ENCODE data around the gene ZNF444. TPM values are rescaled to one million over a fixed set of nuclear protein-coding genes. Genes with fewer than 3 reads are reported as not detected.

ZNF444 gene
- total and polyA plus RNA-seq, 9 of the 15 experiments (the other 6 are each of a cell fraction or from before 2014, with no cell fraction given) = 0.39 to 40.0 (median 6.9) TPM

DNA sequence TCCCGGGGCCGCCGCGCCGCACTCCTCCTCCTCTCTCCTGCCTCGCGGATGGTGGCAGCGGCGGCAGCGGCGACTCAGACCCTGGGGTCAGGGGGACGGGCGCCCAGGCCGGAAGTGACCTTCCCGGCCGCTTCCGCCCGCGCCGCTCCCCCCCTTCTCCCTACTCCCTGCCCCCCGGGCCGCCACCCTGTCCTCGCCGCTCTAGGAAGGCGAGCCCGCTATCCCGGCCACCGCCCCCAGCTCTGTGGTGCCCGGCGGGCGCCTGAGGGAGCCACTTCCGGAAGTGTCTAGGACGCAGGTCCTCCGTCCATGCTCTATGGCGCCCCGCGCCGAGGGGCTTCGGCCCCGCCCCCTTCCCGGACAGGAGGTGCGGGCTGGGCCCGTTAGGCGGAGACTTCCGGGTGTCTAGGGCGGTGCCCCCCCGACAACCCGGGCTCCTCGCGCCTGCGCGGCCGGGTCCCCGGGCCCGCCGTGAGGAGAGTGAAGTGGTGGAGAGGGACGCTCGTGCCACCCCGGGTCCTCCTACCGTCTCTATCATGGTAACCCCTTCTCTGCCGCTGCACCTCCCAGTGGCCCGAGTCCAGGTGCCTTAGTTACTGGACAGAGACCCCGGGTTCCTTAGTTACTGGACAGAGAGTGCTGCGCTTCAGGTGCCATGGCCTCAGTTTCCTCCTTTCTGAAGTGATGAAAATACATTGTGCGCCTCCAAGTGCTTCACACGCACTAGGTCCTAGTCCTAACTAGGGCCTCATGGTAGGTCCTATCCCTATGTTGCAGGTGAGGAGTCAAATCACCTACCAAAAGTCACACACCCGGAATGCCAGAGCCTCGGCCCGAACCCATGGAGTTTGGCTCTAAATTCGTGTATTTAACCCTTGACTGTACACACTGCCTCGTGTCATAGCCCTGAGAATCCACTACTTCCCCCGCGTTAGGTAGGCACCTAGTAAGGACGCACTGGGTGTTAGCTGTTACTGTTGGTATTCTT is 19.6 kb upstream of the ZNF444 start, which contains the start of gene ZNF787 (continued):
- TF ChIP-seq PHF21A (IDR thresholded peaks at IDR 0.05; ENCODE audit: borderline replicate concordance, low read depth) (0 out of 2 replicates have a peak, but pooled peaks have one; percentile 38), ZBED1 (IDR thresholded peaks at IDR 0.05) (no peak), MBD1 (CRISPR knock-in tag; IDR thresholded peaks at IDR 0.05) (no peak), ZNF12 (CRISPR knock-in tag; IDR thresholded peaks at IDR 0.05) (no peak)

DNA sequence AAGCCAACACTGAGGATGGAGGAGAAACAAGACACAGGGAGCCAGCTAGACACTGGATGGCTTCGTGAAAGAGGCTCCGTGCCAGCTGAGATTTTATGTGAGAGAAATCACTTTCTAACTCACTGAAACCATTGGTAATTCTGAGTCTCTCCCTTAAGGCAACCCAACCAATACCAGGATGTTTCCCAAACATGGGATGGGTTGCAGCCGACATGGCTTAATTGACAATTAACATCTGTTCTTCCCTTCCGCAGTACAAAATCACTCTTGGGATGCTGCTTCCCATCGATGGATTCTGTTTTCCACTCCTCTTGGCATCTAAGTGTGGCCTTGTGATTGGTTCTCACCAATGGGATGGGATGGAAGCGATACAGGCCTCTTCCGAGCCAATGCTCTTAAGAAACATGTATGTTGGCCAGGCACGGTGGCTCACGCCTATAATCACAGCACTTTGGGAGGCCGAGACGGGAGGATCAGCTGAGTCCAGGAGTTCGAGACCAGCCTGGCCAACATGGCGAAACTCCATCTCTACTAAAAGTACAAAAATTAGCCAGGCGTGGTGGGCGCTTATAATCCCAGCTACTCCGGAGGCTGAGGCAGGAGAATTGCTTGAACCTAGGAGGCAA is 17.7 kb upstream of the ZNF444 start:
- ATAC-seq (no peak), DNase-seq (ENCODE audit: extremely low read depth in 1 of 4, low spot score in 3 of 4) (no peak), FAIRE-seq (no peak)
- peaks cover 15% of the 10 kb centered on the region for H3K36me3 ChIP-seq (ENCODE audit: control insufficient read depth, insufficient read depth, low read length)
- H3K4me2 ChIP-seq (ENCODE audit: insufficient read depth, low read length) = no peak overlapping the region
- no peak overlapping the region for H3K4me3 ChIP-seq
- H3K9me1 ChIP-seq (ENCODE audit: control insufficient read depth, insufficient read depth, low read length) = peaks cover 6% of the 10 kb centered on the region
- intact Hi-C loops (cut with micrococcal nuclease) (no loop called here), in situ Hi-C loops (cut with MboI) (no loop called here)
- no peaks in the 10 kb centered on the region for H3K27me3 ChIP-seq (ENCODE audit: control insufficient read depth in 2 of 2, insufficient read depth in 2 of 2, low read length in 2 of 2)
- no TSS peak for BruUV-seq (replicated peaks)
- peaks cover 11% of the 10 kb centered on the region for H4K20me1 ChIP-seq (replicated peaks; ENCODE audit: control insufficient read depth, insufficient read depth, low read length)
- WGBS (ENCODE audit: insufficient coverage, low coverage, missing lambda C conversion rate) = 90% methylated on average over 16 of the region's 16 CpGs
- no peak overlapping the region for H3K27ac ChIP-seq (ENCODE audit: extremely low read depth, low read depth, low read length)
- peaks cover 34 to 49% of the 10 kb centered on the region in 2 experiments for H3K4me1 ChIP-seq (replicated peaks in 1 of 2; ENCODE audit: control insufficient read depth in 2 of 2, insufficient read depth in 2 of 2, low read length in 2 of 2)
- ChIA-PET CTCF (ENCODE audit: low intra/inter-chr PET ratio) (no interaction called here), POLR2A (interaction anchor here (0.9 to 1.7 kb wide), 3 partner anchors 13 to 23 kb away, joined by 4 read pairs; no protein-coding TSS in a partner anchor)
- H3K79me2 ChIP-seq (ENCODE audit: control insufficient read depth, insufficient read depth, low read length) = peaks cover 23% of the 10 kb centered on the region
- H3K9me3 ChIP-seq (replicated peaks; ENCODE audit: control insufficient read depth, insufficient read depth, low read depth, low read length) = no peaks in the 10 kb centered on the region
- H3K9ac ChIP-seq (ENCODE audit: insufficient read depth in 1 of 2, low read depth in 2 of 2, low read length in 2 of 2) = no peak overlapping the region; a peak in 1 of 4 replicates
- H2AFZ ChIP-seq (ENCODE audit: low read depth, low read length) = 0 out of 2 replicates have a peak overlapping the region, but pooled peaks have one; percentile 44
- TF ChIP-seq CBFA2T2 (conservative IDR thresholded peaks at IDR 0.05) = no peak
- no peak for TF ChIP-seq ATF1 (CRISPR knock-in tag; IDR thresholded peaks at IDR 0.05)
- no peak for TF ChIP-seq ATF1 (tag; IDR thresholded peaks at IDR 0.05)
- TF ChIP-seq ARID4B (CRISPR knock-in tag; IDR thresholded peaks at IDR 0.05) = no peak
- TF ChIP-seq E2F1 (CRISPR knock-in tag; IDR thresholded peaks at IDR 0.05) = no peak
